Measurements from ENCODE around the gene GZMM. TPM values are rescaled to one million over a fixed set of nuclear protein-coding genes. Genes with fewer than 3 reads are reported as not detected.

Gene GZMM
- total RNA-seq, 2 donors from 2014 or later: 0.51 TPM; not detected in 1

DNA sequence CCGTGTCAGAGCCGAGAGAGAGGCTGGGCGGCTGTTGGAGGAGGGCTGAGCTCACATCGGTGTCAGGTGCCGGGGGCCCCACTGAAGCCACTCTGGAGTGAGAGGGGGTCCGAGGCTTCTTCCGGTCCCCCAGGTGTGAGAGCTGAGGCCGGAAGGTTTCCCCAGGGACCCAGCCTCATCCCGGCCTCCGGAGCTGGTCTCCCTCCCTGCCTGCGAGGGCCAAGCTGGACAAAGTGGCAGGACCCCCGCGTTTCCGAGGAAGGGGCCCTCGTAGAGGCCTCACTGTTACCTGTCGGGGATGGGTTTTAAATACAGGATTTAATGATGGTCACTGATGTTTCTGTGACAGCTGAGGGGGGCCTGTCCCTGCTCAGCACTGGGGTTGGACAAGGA lies 52.4 kb downstream of the GZMM start:
- Histone ChIP-seq H3K9me3 (ENCODE audit: control insufficient read depth, low read length) (no peaks in the 10 kb centered on the region), H3K27me3 (ENCODE audit: control insufficient read depth, insufficient read depth, low read length, poor library complexity, severe bottlenecking) (peaks cover 33% of the 10 kb centered on the region), H3K4me1 (ENCODE audit: control insufficient read depth, insufficient read depth, low read length) (no peaks in the 10 kb centered on the region), H3K27ac (ENCODE audit: low read depth, low read length) (no peak overlapping the region), H3K9ac (ENCODE audit: extremely low read depth, low read length, poor library complexity, severe bottlenecking) (no peak overlapping the region), H3K4me3 (ENCODE audit: low read length) (no peak overlapping the region), H3K36me3 (ENCODE audit: control insufficient read depth, insufficient read depth, low read length) (no peaks in the 10 kb centered on the region)
- Mint-ChIP-seq H3K36me3 (ENCODE audit: low read depth) (no peaks in the 10 kb centered on the region), H3K9me3 (peaks cover 6% of the 10 kb centered on the region), H3K27ac (no peak overlapping the region), H3K4me1 (no peaks in the 10 kb centered on the region), H3K4me3 (no peak overlapping the region), H3K27me3 (ENCODE audit: insufficient read depth) (peaks cover 27% of the 10 kb centered on the region)
- 94 to 95% methylated on average over 9 to 16 of the region's 16 CpGs for WGBS, 2 experiments (ENCODE audit: insufficient coverage in 1 of 2, insufficient read length in 1 of 2)
- no peak for DNase-seq
- TF ChIP-seq, protein P1, sequence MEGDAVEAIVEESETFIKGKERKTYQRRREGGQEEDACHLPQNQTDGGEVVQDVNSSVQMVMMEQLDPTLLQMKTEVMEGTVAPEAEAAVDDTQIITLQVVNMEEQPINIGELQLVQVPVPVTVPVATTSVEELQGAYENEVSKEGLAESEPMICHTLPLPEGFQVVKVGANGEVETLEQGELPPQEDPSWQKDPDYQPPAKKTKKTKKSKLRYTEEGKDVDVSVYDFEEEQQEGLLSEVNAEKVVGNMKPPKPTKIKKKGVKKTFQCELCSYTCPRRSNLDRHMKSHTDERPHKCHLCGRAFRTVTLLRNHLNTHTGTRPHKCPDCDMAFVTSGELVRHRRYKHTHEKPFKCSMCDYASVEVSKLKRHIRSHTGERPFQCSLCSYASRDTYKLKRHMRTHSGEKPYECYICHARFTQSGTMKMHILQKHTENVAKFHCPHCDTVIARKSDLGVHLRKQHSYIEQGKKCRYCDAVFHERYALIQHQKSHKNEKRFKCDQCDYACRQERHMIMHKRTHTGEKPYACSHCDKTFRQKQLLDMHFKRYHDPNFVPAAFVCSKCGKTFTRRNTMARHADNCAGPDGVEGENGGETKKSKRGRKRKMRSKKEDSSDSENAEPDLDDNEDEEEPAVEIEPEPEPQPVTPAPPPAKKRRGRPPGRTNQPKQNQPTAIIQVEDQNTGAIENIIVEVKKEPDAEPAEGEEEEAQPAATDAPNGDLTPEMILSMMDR (conservative IDR thresholded peaks at IDR 0.05): no peak

DNA sequence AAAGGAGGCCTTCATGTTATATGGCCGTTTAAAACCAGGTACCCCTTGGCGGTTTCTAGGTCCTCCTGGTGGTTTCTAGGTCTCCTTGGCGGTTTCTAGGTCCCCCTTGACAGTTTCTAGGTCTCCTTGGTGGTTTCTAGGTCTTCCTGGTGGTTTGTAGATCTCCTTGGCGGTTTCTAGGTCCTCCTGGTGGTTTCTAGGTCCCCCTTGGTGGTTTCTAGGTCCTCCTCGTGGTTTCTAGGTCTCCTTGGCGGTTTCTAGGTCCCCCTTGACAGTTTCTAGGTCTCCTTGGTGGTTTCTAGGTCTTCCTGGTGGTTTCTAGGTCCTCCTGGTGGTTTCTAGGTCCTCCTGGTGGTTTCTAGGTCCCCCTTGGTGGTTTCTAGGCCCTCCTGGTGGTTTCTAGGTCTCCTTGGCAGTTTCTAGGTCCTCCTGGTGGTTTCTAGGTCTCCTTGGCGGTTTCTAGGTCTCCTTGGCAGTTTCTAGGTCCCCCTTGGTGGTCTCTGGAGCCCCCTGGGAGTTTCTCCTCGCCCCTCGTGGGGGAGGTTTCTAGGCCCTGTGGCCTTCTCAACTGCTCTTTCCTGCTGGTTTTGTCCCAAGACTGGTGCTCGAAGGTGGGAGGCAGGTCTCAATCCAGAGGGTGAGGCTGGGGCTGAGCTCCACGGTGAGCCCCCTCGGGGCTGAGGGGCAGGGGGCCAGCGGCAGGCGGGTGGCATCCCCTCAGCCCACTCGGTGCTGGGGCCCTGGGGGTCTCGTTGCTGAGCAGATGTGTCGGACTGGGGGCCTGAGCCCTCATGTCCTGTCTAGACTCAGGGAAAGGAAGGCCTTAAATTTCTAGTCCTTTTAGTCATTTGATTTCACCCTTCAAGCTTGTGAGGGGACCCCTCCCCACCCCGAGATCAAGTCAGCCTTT lies 53.8 kb downstream of the GZMM start:
- Mint-ChIP-seq H3K36me3 (ENCODE audit: low read depth) (no peaks in the 10 kb centered on the region), H3K27ac (no peak overlapping the region), H3K4me1 (no peaks in the 10 kb centered on the region), H3K4me3 (no peak overlapping the region), H3K27me3 (ENCODE audit: insufficient read depth) (peaks cover 18% of the 10 kb centered on the region), H3K9me3 (peaks cover 15% of the 10 kb centered on the region)
- Histone ChIP-seq H3K4me3 (ENCODE audit: low read length) (no peak overlapping the region), H3K4me1 (ENCODE audit: control insufficient read depth, insufficient read depth, low read length) (no peaks in the 10 kb centered on the region), H3K36me3 (ENCODE audit: control insufficient read depth, insufficient read depth, low read length) (no peaks in the 10 kb centered on the region), H3K27ac (ENCODE audit: low read depth, low read length) (no peak overlapping the region), H3K27me3 (ENCODE audit: control insufficient read depth, insufficient read depth, low read length, poor library complexity, severe bottlenecking) (peaks cover 19% of the 10 kb centered on the region), H3K9ac (ENCODE audit: extremely low read depth, low read length, poor library complexity, severe bottlenecking) (no peak overlapping the region), H3K9me3 (ENCODE audit: control insufficient read depth, low read length) (no peaks in the 10 kb centered on the region)
- TF ChIP-seq, protein P1 (conservative IDR thresholded peaks at IDR 0.05): no peak
- 77 to 85% methylated on average over 13 to 18 of the region's 18 CpGs for WGBS, 2 experiments (ENCODE audit: insufficient coverage in 1 of 2, insufficient read length in 1 of 2)
- no peak for DNase-seq

Other genes starting within 250 kb of the GZMM start
- gene MIER2, start 199.3 kb upstream of the GZMM start, total RNA-seq: 10 to 100 TPM; 50.5 to 51.3 TPM
- gene C2CD4C, start 134.9 kb upstream of the GZMM start, total RNA-seq: 10 to 100 TPM in 1 of 2 donors, 1 to 10 TPM in 1; 5.6 to 25.0 TPM
- 10 to 100 TPM; 56.5 to 93.0 TPM for gene SHC2, start 83.0 kb upstream of the GZMM start, total RNA-seq
- 1 to 10 TPM in 1 of 2 donors, under 1 TPM in 1; 0.46 to 1.5 TPM for gene MADCAM1, start 47.6 kb upstream of the GZMM start, total RNA-seq
- gene TPGS1, start 36.6 kb upstream of the GZMM start, total RNA-seq: 10 to 100 TPM; 11.7 to 13.0 TPM
- gene CDC34, start 12.3 kb upstream of the GZMM start, total RNA-seq: 100 to 1,000 TPM; 128 to 138 TPM
- gene BSG, start 28.5 kb downstream of the GZMM start, total RNA-seq: 100 to 1,000 TPM; 808 to 833 TPM
- under 1 TPM; 0.15 to 0.75 TPM for gene HCN2, start 45.8 kb downstream of the GZMM start, total RNA-seq
- 10 to 100 TPM; 76.6 to 86.4 TPM for gene POLRMT, start 89.5 kb downstream of the GZMM start, total RNA-seq
- gene FGF22, start 95.8 kb downstream of the GZMM start, total RNA-seq: under 1 TPM; 0.81 to 0.82 TPM
- 10 to 100 TPM; 49.1 to 66.4 TPM for gene RNF126, start 119.2 kb downstream of the GZMM start, total RNA-seq
- 10 to 100 TPM in 1 of 2 donors, 1 to 10 TPM in 1; 9.8 to 14.1 TPM for gene FSTL3, start 132.3 kb downstream of the GZMM start, total RNA-seq
- gene PRSS57, start 151.4 kb downstream of the GZMM start, total RNA-seq: not detected
- gene PALM, start 164.9 kb downstream of the GZMM start, total RNA-seq: 10 to 100 TPM; 32.9 to 40.8 TPM
- under 1 TPM in 1 of 2 donors, not detected in 1; 0.11 TPM for gene MISP, start 207.1 kb downstream of the GZMM start, total RNA-seq